HS-27A (cell line): ENCODE results near the gene H1-8.

Experiments used
- DNase-seq: peaks from one replicate; pipeline ENCODE4 v3.0.0-alpha.2; 2012; ENCODE audit warnings: low read depth, missing footprints

Gene H1-8

DNA sequence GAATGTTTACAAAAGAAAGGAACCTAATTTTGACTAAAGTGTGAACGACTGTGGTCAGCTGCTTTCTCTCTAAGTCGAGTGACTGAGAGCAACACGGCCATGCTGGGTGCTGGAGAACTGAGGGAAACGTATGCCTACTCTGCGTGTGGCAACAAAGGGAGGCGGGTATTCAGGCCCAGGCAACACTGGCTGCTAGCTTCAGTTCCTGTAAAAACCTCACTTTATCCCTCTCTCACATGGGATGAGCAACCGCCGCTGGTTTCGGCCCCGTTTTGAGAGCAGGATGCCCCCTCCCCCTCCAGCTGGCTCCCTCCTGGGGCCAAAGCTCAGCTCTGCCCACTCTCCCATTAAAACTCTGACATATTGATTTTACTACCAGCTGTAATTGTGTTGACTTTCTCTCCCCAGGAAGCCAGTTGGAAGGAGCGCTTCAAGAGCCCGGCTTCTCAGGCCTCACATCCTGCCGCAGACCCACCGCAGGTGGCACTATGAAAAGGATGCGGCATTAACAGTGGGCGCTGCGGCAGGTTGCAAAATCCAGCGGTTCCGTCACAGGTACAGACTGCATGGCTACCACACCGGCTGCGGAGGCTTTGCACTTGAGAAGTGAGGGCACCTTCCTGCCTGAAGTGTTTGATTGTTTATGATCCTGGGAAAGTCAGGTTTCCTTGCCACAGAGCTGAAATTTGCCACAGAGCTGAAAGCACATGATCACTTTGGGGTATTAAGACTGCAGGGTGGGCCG lies 50.8 kb downstream of the H1-8 start:
- DNase-seq, result no peak

DNA sequence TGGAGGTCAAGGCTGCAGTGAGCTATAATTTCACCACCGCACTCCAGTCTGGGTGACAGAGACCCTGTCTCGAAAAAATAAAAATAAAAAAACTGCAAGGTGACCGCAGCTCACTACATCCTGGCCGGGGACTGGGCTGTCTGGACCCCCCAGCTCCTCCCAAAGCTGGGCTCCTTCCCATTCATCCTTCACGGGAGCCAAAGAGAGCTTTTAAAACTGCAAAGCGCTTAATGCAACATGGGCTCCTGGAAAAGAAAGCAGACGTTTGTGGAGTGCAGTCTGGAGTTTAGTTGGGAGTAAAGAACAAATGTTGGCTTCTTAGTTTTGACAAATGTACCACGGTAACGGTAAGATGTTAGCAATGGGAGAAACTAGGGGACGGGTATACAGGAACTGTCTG lies 51.4 kb downstream of the H1-8 start:
- DNase-seq, result no peak

DNA sequence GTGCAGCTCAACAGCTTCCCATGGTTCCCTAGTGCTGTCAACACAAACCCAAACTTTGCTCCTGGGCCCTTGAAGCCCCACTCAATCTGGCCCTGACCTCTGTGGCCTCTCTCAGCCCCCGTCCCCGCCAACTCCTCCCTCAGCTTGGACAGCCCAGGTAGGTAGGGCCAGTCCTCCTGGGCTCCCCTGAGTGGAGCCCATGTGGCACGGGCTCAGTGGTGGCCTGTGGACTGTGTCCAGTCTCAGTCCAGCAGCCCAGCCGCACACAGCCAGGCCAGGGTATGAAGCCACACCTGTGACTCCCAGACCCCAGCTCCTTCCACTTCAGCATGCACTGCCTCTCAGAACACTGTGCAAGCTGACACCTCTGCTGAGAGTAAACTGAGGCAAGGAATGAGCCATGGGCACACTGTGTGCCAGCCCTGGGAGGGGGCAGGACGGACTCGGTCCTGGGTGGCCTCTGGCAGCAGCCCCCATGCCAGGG lies 52.0 kb downstream of the H1-8 start:
- DNase-seq, result no peak

DNA sequence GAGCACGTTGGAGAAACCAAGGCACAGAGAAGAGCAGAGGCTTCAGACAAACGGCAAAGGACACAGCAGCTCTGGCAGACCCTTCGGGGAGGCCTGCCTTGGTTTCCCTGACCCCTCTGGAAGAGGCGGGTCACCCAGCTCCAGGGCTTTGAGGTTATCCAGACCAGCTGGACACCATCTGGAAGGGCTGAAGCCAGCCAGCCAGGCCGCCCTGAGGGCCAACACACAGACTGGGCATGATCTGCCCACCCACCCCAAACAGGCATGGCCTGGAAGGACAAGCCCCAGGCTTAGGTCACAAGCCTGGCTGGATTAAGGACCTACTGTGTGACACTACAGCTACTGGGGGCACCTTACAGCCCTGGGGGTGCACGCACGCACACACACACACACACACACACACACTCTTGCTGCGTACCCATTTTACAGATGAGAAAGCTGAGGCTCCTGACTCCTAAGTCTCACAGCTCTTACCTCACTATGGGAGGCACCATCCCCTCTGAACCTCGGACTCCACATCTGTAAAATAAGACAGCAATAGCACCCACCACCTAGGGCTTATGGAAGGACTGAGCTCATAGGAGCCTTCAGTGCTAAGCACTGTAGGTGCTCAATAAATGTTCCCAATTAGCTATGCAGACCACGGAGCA lies 52.7 kb downstream of the H1-8 start:
- no peak for DNase-seq

DNA sequence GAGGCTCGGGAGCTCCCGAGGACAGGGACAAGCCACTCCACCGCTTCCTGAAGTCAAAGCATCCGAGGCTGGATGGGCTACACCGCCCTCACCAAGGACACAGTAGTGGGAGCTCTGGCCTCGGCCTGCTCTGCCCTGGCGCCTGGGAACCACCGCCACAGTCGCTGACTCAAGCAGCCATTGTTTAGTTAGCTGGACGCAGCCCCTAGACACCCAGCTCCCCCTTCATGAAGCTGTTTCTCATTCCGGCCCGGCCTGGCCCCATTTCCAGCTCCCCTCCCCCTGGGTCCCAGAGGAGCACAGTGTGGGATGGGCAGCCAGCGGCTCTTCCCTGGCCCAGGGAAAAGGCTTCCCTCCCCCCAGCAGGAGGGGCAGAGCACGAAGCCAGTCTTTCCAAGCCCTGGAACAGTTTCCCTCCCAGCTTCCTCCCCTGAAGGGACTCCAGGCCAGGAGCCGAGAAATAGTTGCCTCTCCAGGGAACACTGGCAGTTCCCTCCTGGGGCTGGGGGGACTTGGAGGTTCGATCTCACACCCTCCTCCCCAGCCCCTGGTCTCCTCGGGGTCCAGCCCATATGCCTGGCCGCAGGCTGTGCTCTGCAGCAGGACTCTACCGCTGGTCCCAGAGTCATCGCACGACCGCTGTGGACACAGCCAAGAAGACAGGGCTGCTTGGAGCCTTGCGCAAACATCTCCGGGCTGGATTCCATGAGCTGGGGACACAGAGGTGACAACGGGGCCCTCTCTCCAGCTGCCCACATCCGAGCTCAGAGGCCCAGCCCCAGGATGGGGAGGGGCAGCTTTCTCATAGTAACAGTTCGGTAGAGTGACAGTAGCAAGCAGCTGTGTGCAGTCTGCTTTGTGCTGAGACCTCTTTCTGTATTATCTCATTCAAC lies 53.5 kb downstream of the H1-8 start:
- DNase-seq, result no peak

GRCh38 chr3:129597087-129597999 lies 54.4 kb downstream of the H1-8 start:
- no peak for DNase-seq

GRCh38 chr3:129598000-129598381 lies 55.0 kb downstream of the H1-8 start:
- no peak for DNase-seq

DNA sequence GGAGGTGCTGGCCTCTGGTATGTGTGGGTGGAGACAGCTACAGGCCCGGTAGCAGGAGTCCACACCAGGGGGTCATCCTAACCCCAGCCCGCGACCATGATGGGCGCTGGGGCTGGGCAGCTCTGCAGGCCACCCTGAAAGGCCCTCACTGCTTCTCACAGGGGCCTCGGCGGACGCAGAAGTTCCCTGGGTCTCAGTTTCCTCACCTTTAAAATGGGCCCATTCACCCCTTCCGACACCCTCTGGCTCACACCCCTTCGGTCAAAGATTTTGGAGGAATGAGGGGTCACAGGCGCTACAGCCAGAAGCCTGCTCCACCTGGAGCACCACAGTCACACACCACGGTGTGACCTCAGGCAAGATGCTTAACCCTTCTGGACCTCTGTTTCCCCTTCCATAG lies 55.5 kb downstream of the H1-8 start:
- DNase-seq, result no peak

- DNase-seq, result no peak
These were observed 56.1 kb downstream of the H1-8 start for GRCh38 chr3:129599073-129599472.

DNA sequence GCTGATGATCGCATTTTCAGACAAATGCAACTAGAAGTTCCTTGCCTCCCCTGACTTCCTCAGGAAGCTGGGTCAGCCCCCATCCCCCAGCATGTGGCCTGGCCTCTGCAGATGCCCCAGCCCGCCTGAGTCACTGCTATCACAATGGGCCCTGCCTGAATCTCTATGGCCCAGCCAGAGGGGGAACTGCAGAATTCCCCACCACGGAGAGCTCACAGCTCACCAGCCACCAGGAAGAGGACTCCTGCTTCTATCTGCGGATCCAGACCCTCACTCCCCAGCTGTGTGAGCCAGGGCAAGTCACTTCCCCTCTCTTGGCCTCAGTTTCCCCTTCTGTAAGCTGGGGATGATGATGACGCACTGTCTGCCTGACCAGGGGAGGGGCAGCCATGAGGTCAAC lies 56.6 kb downstream of the H1-8 start:
- DNase-seq, result no peak

GRCh38 chr3:129600348-129600747 lies 57.4 kb downstream of the H1-8 start:
- no peak for DNase-seq
